GM12878 (cell line): ENCODE data around the gene LSP1. TPM values are rescaled to one million over a fixed set of nuclear protein-coding genes. Genes with fewer than 3 reads are reported as not detected.

Experiments
- ATF3 ChIP-seq: IDR thresholded peaks from 2 replicates; pipeline ENCODE4 v1.6.1; 2011; ENCODE audit warnings: low read depth, mild to moderate bottlenecking, low read length, moderate library complexity, borderline replicate concordance; ENCODE audit errors: extremely low read depth
- BCL11A ChIP-seq: IDR thresholded peaks from 2 replicates; pipeline ENCODE4 v1.6.1; 2011; ENCODE audit warnings: low read depth, low read length
- CUX1 ChIP-seq: IDR thresholded peaks from 2 replicates; pipeline ENCODE4 v1.6.1; 2012; ENCODE audit warnings: improper control_type of control experiment, low read depth, low read length; ENCODE audit not compliant: insufficient replicate concordance
- FOS ChIP-seq: IDR thresholded peaks from 3 replicates; pipeline ENCODE4 v1.6.1; 2011; ENCODE audit warnings: borderline replicate concordance; ENCODE audit not compliant: insufficient read length; ENCODE audit errors: extremely low read depth
- NFXL1 ChIP-seq: fragments of 450-650 bp; IDR thresholded peaks from 2 replicates; pipeline ENCODE4 v1.6.1; 2017; ENCODE audit warnings: antibody characterized with exemption, mild to moderate bottlenecking, borderline replicate concordance
- RFX5 ChIP-seq: IDR thresholded peaks from 2 replicates; pipeline ENCODE4 v1.6.1; 2011; ENCODE audit warnings: low read depth, low read length, improper control_type of control experiment
- SUPT20H ChIP-seq: IDR thresholded peaks from 2 replicates; pipeline ENCODE4 v1.6.1; 2011; ENCODE audit warnings: low read depth, mild to moderate bottlenecking, low read length, moderate library complexity, borderline replicate concordance; ENCODE audit not compliant: control insufficient read depth
- SUZ12 ChIP-seq: fragments of 200-600 bp; sonication (generic); IDR thresholded peaks from one replicate; pipeline ENCODE4 v1.6.1; 2018; ENCODE audit warnings: antibody characterized with exemption, mild to moderate bottlenecking; ENCODE audit not compliant: unreplicated experiment
- TAF1 ChIP-seq: IDR thresholded peaks from 2 replicates; pipeline ENCODE4 v1.6.1; 2011; ENCODE audit warnings: mild to moderate bottlenecking, low read depth, low read length, borderline replicate concordance
- TBL1XR1 ChIP-seq: IDR thresholded peaks from 2 replicates; pipeline ENCODE4 v1.6.1; 2012; ENCODE audit warnings: low read depth, low read length, improper control_type of control experiment
- TCF3 ChIP-seq: IDR thresholded peaks from 2 replicates; pipeline ENCODE4 v1.6.1; 2012; ENCODE audit warnings: low read depth, mild to moderate bottlenecking, low read length, borderline replicate concordance; ENCODE audit not compliant: insufficient read depth
- ZBTB40 ChIP-seq: fragments of 450-650 bp; IDR thresholded peaks from 2 replicates; pipeline ENCODE4 v1.6.1; 2016; ENCODE audit warnings: mild to moderate bottlenecking, moderate library complexity, borderline replicate concordance
- ZNF622 ChIP-seq: fragments of 450-650 bp; IDR thresholded peaks from 2 replicates; pipeline ENCODE4 v1.6.1; 2017; ENCODE audit warnings: mild to moderate bottlenecking, inconsistent platforms
- polyA plus RNA-seq, 11 experiments: library from polyadenylated mRNA; depleted of rRNA in 4 of 11; unstranded in 6 of 11; stranded (reverse) in 5 of 11; fragments of >200 nt; fragmentation: Nextera tagmentation in 4 of 11; fragmentation: Illumina TruSeq in 1 of 11; extraction: Ambion mirVana in 4 of 11; extraction: Trizol in 1 of 11; gene quantifications; 1 replicate in 1 of 11; 2 replicates in 10 of 11; pipeline versions ENCODE4 v1.2.1 to v1.2.3, GENCODE V29; 2011 to 2016; ENCODE audit warnings: inconsistent platforms in 2 of 11, missing spikeins in 2 of 11, low read depth in 1 of 11
- total RNA-seq, 4 experiments: library from RNA; depleted of rRNA in 3 of 4; stranded (reverse); fragments of >200 nt in 3 of 4; fragmentation: Illumina TruSeq in 1 of 4; extraction: Trizol in 1 of 4; gene quantifications; 2 replicates each; pipeline versions ENCODE4 v1.2.1 to v1.2.3, GENCODE V29; 2013 to 2021

The LSP1 gene
- total and polyA plus RNA-seq, 10 of the 15 experiments (the other 5 are each of a cell fraction or from before 2014, with no cell fraction given) = 19.2 to 488 (median 369) TPM

GRCh38 chr11:1929621-1930461, 77.0 kb downstream of the LSP1 start (continued):
- TF ChIP-seq ATF3 = no peak
- TF ChIP-seq NFXL1 = no peak
- no peak for TF ChIP-seq SUPT20H
- no peak for TF ChIP-seq ZNF622
- no peak for TF ChIP-seq TBL1XR1
- no peak for TF ChIP-seq BCL11A
- TF ChIP-seq TCF3 = no peak
- TF ChIP-seq FOS = no peak
- no peak for TF ChIP-seq ZBTB40
- TF ChIP-seq TAF1 = no peak
- TF ChIP-seq CUX1 = no peak
- no peak for TF ChIP-seq SUZ12
- TF ChIP-seq RFX5 = no peak
